GM21619 (cell line): ENCODE results near the gene PIP5K1B.

Experiments used
- ATAC-seq: cut with Tn5 transposase; IDR thresholded peaks from one replicate; pipeline ENCODE4 v1.9.1; 2021; ENCODE audit not compliant: unreplicated experiment

The PIP5K1B gene

GRCh38 chr9:68763104-68763503, 58.1 kb downstream of the PIP5K1B start:
- no peak for ATAC-seq

- ATAC-seq = no peak
These were observed 63.6 kb downstream of the PIP5K1B start for GRCh38 chr9:68768619-68769018.

- no peak for ATAC-seq
These were observed 64.8 kb downstream of the PIP5K1B start for GRCh38 chr9:68769852-68770251.

DNA sequence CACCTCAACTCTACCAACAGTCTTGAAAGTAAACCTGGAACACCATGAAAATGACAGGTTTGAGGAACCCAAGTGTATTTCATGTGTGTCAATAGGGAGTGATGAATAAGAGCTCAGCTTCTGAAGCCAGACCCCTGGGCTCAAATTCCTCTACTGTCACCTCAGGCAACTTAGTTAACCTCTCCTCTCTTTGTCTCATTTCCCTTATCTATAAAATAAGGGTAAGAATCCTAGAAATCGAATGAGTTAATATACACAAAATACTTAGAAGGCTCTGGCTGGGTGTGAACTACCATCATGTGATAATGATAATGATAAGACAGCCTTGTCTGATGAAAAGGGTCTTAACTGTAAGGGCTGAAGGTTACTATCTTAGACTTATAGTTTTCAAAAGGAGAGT, 66.3 kb downstream of the PIP5K1B start:
- no peak for ATAC-seq

DNA sequence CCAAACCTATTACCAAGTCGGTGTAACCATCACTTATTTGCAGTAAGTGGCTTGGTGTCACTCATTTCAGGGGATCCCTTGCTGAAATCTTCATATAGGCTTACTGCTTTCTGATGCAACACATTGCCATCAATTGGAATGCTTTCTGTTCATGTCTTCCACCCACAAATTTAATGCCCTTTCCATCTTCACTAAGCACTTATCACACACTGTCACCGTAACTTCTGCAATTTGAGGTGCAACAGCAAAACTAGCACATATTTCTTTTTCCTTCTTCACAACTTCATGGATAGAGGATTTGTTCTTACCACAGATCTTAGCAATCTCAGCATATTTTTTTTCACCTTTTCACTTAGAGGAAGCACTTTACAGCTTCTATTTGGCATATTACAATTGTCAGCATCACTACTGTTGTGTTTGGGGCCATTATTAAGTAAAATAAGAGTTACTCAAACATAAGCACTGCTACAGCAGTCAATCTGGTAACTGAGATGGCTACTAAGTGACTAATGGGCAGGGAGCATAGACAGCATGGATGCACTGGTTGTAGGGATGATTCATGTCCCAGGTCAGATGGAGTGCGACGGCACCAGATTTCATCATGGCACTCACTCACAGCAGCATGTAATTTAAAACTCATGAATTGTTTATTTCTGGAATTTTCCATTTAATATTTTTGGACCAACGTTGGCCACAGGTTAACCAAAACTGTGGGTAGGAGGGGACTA, 70.1 kb downstream of the PIP5K1B start:
- no peak for ATAC-seq

DNA sequence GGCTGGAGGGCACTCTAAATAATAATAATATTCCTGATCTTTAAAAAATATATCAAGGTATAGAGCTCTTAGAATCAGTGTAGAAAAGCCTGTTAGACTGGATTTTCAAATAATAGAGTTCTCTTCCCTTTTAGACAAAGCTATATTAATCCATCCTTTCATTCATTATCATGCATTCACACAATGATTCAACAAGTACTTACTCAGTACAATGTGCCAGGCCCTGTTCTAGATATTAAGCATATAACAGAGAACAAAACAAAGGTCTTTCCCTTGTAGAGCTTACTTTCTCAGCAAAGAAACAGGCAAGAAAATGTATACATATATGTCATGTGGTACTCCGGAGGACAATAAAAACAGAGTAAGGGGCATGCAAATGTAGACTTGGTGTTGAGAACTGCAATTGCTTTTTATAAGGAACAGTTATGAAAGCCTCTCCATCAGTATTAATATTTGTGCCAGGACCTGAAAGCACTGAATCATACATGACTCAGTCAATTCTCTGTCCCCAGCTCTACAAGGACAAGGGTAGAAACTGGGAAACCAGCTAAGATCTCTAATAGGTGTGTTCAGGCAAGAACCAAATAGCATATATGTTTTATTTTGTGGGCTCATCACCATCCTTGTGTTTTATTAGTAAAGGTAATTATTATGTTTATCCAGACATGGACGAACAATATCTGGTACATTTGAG, 72.2 kb downstream of the PIP5K1B start:
- no peak for ATAC-seq

GRCh38 chr9:68778635-68779034, 73.6 kb downstream of the PIP5K1B start:
- ATAC-seq = no peak

DNA sequence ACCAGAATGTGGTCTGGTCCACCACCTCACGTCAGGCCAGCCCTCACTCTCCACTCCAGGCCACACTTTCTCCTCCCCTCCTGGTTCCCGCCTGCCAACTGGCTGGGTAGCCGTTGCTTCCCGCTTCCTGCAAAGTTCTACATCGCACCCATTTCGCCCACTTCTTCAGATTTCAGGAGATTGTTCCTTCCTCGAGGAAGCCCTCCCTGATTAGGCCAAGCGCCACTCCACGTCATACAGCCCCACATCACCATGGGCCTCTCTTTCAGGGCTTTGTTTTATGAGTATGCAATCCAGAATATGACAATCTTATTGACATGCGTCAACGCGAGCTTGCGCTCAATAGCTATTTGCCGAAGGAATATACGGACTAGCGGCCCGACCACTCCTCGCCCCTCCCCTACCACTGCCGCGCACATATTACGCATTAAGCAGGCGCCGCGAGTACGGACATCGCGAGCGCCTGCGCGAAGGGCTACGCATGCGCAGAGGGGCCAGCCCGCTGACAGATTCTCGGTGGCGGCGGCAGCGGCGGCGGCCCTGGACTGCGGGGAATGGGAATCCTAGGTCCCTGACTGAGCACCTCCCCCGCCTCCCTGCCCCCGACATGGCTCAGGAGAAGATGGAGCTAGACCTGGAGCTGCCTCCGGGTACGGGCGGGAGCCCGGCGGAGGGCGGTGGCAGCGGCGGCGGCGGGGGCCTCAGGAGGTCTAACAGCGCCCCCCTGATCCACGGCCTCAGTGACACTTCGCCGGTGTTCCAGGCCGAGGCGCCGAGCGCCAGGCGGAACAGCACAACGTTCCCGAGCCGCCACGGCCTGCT, 74.7 kb downstream of the PIP5K1B start:
- ATAC-seq = peak; percentile 82

GRCh38 chr9:68780380-68780712, 75.3 kb downstream of the PIP5K1B start:
- no peak for ATAC-seq

GRCh38 chr9:68780720-68781119, 75.7 kb downstream of the PIP5K1B start:
- no peak for ATAC-seq

- no peak for ATAC-seq
These were observed 76.9 kb downstream of the PIP5K1B start for GRCh38 chr9:68781928-68782327.

DNA sequence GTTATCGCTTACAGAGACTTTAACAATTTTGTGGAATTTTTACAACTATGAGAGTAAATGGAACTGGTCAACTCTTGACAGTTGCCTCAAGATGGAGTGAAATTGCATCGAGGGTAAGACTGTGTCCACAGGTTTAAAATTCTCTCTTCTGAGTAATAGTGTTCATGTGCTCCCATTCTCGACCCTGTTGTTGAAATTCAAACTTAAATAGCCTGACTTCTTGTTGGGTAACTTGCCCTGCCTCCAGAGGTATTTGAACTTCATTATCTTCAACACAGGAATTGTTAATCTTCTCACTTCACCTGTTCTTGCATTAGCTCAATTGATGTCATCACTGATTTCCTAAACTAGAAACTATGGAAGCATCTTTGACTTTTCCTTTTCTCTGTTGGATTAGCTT, 77.5 kb downstream of the PIP5K1B start:
- ATAC-seq = no peak

GRCh38 chr9:68785965-68786364, 80.9 kb downstream of the PIP5K1B start:
- ATAC-seq = no peak

GRCh38 chr9:68791169-68791568, 86.1 kb downstream of the PIP5K1B start:
- no peak for ATAC-seq

- ATAC-seq = peak; percentile 83
These were observed 88.7 kb downstream of the PIP5K1B start for GRCh38 chr9:68793605-68794343.

DNA sequence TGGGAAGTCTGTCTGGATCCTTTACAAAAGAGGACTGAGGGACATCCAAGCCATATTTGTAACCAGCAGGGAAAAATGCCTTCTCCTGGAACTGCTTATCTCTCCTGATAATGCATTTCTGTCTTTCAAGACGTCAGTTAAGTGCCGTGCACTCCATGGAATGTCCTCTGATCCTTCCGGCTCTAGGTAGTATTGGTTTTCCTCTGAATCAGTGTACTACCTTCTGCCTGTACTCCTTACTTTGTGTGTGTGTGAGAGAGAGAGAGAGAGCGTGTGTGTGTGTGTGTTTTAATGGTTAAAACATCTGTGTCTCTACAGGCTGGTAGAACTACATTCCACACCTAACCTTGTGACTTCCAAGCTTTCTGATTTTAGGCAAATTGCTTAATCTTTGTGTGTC, 89.9 kb downstream of the PIP5K1B start:
- no peak for ATAC-seq

DNA sequence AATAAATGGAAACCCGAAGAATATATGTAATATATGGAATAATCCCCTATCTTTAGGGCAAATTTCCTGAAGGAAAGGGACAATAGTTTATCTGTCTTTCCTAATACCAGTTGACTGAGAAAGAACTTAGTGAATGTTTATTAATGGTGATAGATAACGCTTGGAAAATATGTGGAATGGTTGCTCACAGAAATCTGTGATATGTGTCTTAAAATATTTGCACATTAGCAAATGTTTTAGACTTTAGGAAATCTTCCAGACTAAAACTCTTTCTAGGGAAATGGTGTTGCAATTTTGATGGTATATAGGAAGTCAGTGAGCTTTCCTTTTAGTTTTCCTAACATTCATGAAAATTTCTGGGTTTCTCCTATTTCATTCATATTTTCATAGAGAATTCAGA, 90.4 kb downstream of the PIP5K1B start:
- no peak for ATAC-seq

GRCh38 chr9:68797116-68797515, 92.1 kb downstream of the PIP5K1B start:
- ATAC-seq = no peak

DNA sequence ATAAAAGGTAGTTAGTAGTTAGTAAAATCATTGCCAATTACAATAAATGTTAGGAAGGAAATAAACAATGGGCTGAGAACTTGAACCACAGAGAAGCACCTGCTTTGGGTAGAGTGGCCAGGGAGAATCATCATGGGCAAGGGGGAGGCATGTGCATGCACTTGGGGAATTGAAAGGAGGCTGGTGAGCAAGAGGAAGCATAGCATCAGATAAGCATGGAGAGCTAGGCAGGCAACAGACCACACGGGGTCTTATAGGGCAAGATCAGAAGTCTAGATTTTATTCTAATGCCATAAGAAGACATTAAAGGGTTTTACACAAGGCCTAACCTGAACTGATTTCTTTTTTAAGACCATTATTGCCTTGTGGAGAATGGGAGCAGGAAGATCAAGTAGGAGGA, 93.4 kb downstream of the PIP5K1B start:
- ATAC-seq = no peak

- no peak for ATAC-seq
These were observed 95.8 kb downstream of the PIP5K1B start for GRCh38 chr9:68800836-68801235.

GRCh38 chr9:68802525-68803015, 97.5 kb downstream of the PIP5K1B start:
- ATAC-seq = peak; percentile 96
